ENCODE measurements around the gene TRIM51. TPM values are rescaled to one million over a fixed set of nuclear protein-coding genes. Genes with fewer than 3 reads are reported as not detected.

The TRIM51 gene
- total and polyA plus RNA-seq, 2 of the 13 experiments (the other 11 are each of a cell fraction or from before 2014, with no cell fraction given), result not detected

- DNase-seq (ENCODE audit: low spot score), result no peak
- WGBS (ENCODE audit: low lambda C conversion rate), result 7% methylated on average over 4 of the region's 8 CpGs
- ATAC-seq, result no peak
- in situ Hi-C loops (cut with HindIII; ENCODE audit: extremely low pct_ligation_motif_present, low pct_unique_long_range_greater_than_20kb) (no loop called here), intact Hi-C loops (cut with micrococcal nuclease; ENCODE audit: unreplicated experiment) (no loop called here)
- Histone ChIP-seq H2AFZ (ENCODE audit: low read length) (no peak overlapping the region), H3K27ac (ENCODE audit: extremely low read length, insufficient read depth, low read length) (no peak overlapping the region), H3K9ac (ENCODE audit: insufficient read depth, low read depth, low read length) (no peak overlapping the region), H3K4me3 (replicated peaks in 1 of 3; ENCODE audit: insufficient read depth in 1 of 3, low read depth in 2 of 3, low read length in 3 of 3) (no peak overlapping the region), H3K9me3 (ENCODE audit: low read length) (peaks cover 12% of the 10 kb centered on the region), H4K20me1 (ENCODE audit: insufficient read depth, low read length) (no peaks in the 10 kb centered on the region), H3K36me3 (replicated peaks in 1 of 2; ENCODE audit: control insufficient read depth in 1 of 2, insufficient read depth in 2 of 2, low read length in 2 of 2) (no peaks in the 10 kb centered on the region), H3K27me3 (ENCODE audit: control insufficient read depth in 1 of 2, insufficient read depth in 2 of 2, low read length in 2 of 2) (no peaks in the 10 kb centered on the region), H3K4me2 (ENCODE audit: low read depth, low read length) (no peak overlapping the region), H3K79me2 (ENCODE audit: insufficient read depth, low read length) (no peaks in the 10 kb centered on the region), H3K4me1 (ENCODE audit: insufficient read depth, low read length) (no peaks in the 10 kb centered on the region)
- BruUV-seq (replicated peaks), result no TSS peak
- ChIA-PET CTCF (ENCODE audit: low intra/inter-chr PET ratio, low total read pairs) (no interaction called here), POLR2A (no interaction called here)
- no peak for FAIRE-seq
- no peak for TF ChIP-seq PPARG (CRISPR knock-in tag; conservative IDR thresholded peaks at IDR 0.05)
These were observed 12.1 kb downstream of the TRIM51 start for GRCh38 chr11:55895216-55895615.

- FAIRE-seq (no peak), ATAC-seq (no peak), DNase-seq (ENCODE audit: low spot score) (no peak)
- Histone ChIP-seq H3K36me3 (replicated peaks in 1 of 2; ENCODE audit: control insufficient read depth in 1 of 2, insufficient read depth in 2 of 2, low read length in 2 of 2) (no peaks in the 10 kb centered on the region), H3K4me1 (ENCODE audit: insufficient read depth, low read length) (no peaks in the 10 kb centered on the region), H4K20me1 (ENCODE audit: insufficient read depth, low read length) (no peaks in the 10 kb centered on the region), H3K9me3 (ENCODE audit: low read length) (peaks cover 14% of the 10 kb centered on the region), H3K27ac (ENCODE audit: extremely low read length, insufficient read depth, low read length) (no peak overlapping the region), H3K9ac (ENCODE audit: insufficient read depth, low read depth, low read length) (no peak overlapping the region), H3K4me2 (ENCODE audit: low read depth, low read length) (no peak overlapping the region), H3K27me3 (ENCODE audit: control insufficient read depth in 1 of 2, insufficient read depth in 2 of 2, low read length in 2 of 2) (no peaks in the 10 kb centered on the region), H3K79me2 (ENCODE audit: insufficient read depth, low read length) (no peaks in the 10 kb centered on the region), H2AFZ (ENCODE audit: low read length) (no peak overlapping the region), H3K4me3 (replicated peaks in 1 of 3; ENCODE audit: insufficient read depth in 1 of 3, low read depth in 2 of 3, low read length in 3 of 3) (no peak overlapping the region)
- in situ Hi-C loops (cut with HindIII; ENCODE audit: extremely low pct_ligation_motif_present, low pct_unique_long_range_greater_than_20kb) (no loop called here), intact Hi-C loops (cut with micrococcal nuclease; ENCODE audit: unreplicated experiment) (no loop called here)
- WGBS (ENCODE audit: low lambda C conversion rate), result 0% methylated on average over 2 of the region's 2 CpGs
- ChIA-PET CTCF (ENCODE audit: low intra/inter-chr PET ratio, low total read pairs) (no interaction called here), POLR2A (no interaction called here)
- BruUV-seq (replicated peaks), result no TSS peak
- TF ChIP-seq RFX5 (IDR thresholded peaks at IDR 0.05; ENCODE audit: low read depth, low read length) (no peak), RFXAP (CRISPR knock-in tag; IDR thresholded peaks at IDR 0.05; ENCODE audit: borderline replicate concordance) (no peak), ZKSCAN5 (CRISPR knock-in tag; IDR thresholded peaks at IDR 0.05) (no peak), CCAR2 (optimal IDR thresholded peaks at IDR 0.05; ENCODE audit: low read depth, low read length) (no peak), STAT6 (CRISPR knock-in tag; IDR thresholded peaks at IDR 0.05; ENCODE audit: borderline replicate concordance) (no peak), ATF7 (IDR thresholded peaks at IDR 0.05) (peak; percentile 61), ATF7 (CRISPR knock-in tag; IDR thresholded peaks at IDR 0.05) (no peak), BCLAF1 (IDR thresholded peaks at IDR 0.05) (no peak), RARA (CRISPR knock-in tag; IDR thresholded peaks at IDR 0.05) (no peak)
These were observed 19.2 kb downstream of the TRIM51 start for GRCh38 chr11:55902308-55902707.
